Sciatic nerve (tissue), 2 donors: Measurements from ENCODE around the gene AGBL5. TPM values are rescaled to one million over a fixed set of nuclear protein-coding genes. Genes with fewer than 3 reads are reported as not detected.
"Not testable (repeated sequence)": the region's sequence is repeated elsewhere in the genome, so short reads cannot be mapped to it uniquely, and the experiment has no call there.

Source experiments
- ATAC-seq: fragments of 200-7000 bp; cut with Tn5 transposase; one replicate; pipeline ENCODE4 v1.9.1; 2020; ENCODE audit warnings: mild to moderate bottlenecking, moderate library complexity
- DNase-seq: peaks from one replicate; pipeline ENCODE4 v3.0.0-alpha.2; 2020; ENCODE audit warnings: low spot score
- intact Hi-C: fragments of 100-400 bp; cut with DNase I; formaldehyde crosslinking; loops from one replicate; pipeline ENCODE4 v1.14.2; 2022
- total RNA-seq: library from RNA; stranded (reverse); fragmentation: NEBNext Ultra II Directional; extraction: Animal tissue kit (Norgen Biotek cat#: 25700); gene quantifications from one replicate; pipeline ENCODE4 v1.2.1, GENCODE V29; 2021
- donor health status: DM: no; HTN: no; CAD: no.
- donor health status: DM: no; HTN: no; CAD: no.

AGBL5 gene
- total RNA-seq, 1 donor from 2014 or later = 16.3 TPM

DNA sequence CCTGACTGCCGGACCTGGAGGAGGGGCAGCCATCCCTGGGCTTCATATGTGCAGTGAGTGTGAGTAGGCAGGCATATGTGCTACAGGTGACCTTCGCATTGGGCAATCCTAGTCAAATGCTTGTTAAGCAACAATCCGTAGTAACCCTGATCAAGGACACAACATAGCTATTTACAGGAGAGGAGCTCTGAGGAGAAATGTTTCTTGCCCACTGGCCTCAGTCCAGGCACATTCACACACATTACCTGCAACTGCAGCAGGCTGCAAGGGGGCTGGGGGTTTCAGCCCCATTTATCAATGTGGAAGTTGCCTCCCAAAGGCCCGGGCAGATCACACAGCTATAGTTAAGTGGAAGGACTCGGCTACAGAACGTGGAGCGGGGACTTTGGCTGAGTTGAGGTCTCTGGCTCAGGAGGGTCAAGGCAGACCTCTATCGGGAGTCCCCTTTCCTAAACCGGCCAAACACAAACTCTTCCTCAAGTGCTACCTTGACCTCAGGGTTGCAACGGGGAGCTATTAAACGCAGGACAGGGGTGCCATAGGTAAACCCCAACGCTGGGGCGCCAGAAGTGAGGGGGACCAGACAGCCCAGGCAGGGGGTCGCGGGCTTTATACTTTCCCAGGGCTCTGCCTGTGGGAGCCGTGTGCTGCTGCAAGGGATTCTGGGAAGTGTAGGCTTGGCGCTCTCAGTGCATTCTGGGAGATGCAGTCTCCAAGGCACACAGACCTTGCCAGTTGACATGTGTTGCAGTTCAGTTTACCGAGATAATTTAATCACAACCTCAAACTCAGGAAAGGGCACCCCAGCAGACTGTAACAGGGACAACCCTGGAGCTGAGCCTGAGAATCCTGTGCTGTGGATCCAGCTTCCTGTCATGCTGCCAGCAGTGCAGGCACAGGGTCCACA lies 44.5 kb downstream of the AGBL5 start:
- ATAC-seq (peak; percentile 88), DNase-seq (no peak)
- intact Hi-C loops = loop anchor here (10.0 kb wide), 1 partner anchor 189 kb away; the partner anchor contains the start of gene TRIM54

DNA sequence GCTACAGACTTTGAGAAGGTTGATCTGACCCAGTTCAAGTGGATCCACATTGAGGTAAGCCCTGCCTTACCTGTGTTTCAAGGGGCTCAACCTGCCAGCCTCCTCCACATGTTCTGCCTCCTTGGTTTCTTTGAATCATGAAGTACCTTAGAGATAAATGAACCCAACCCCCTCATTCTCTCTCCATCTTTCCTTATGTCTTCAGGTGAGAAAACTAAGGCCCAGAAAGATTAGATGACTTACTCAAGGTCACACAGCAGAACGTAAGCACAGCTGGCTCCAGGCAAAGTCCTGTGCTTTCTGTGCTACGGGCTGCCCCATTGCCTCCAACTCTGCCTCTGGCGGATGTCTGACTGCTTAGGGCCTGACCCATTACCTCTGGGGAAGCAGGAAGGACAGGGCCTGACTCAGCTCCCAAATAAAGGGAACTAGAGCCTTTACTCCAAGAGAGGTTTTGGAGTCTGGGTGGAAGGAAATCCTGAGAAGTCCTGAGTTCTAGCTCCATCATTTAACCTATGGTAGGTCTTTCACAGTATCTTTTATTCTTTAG lies 45.4 kb downstream of the AGBL5 start:
- ATAC-seq = no peak
- DNase-seq = no peak
- intact Hi-C loops = loop anchor here (10.0 kb wide), 1 partner anchor 188 kb away; the partner anchor contains the start of gene TRIM54

GRCh38 chr2:27097341-27097740 lies 45.9 kb downstream of the AGBL5 start:
- DNase-seq = no peak
- no peak for ATAC-seq
- intact Hi-C loops = loop anchor here (10.0 kb wide), 1 partner anchor 187 kb away; the partner anchor contains the start of gene TRIM54

- ATAC-seq = no peak
- intact Hi-C loops = loop anchor here (10.0 kb wide), 1 partner anchor 185 kb away; the partner anchor contains the start of gene TRIM54
- DNase-seq = no peak
These were observed 48.0 kb downstream of the AGBL5 start for GRCh38 chr2:27099334-27099955.

- ATAC-seq (no peak), DNase-seq (no peak)
- intact Hi-C loops = no loop called here
These were observed 48.6 kb downstream of the AGBL5 start for GRCh38 chr2:27100036-27100435.

DNA sequence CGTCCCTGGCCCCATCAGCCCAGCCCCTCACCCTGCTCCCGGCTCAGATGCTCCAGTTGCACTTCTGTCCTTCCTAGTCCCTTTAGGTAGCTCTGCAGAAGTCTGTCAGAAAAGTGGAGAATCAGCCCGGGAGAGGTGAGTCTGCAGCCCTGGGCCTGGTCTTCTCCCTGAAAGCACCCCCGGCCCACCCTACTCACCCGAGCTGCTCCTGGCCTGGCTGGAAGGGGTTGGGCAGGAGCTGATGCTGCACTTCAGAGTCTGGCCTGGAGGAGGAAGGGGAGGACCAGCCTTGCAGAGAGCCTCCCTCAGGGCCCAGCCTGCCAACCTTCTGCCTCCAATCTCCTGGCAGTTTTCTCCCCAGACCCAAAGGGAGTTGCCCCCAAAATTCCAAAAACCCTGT lies 50.9 kb downstream of the AGBL5 start:
- ATAC-seq = no peak
- intact Hi-C loops = no loop called here
- DNase-seq = no peak

- DNase-seq = no peak
- ATAC-seq = no peak
- intact Hi-C loops = no loop called here
These were observed 54.5 kb downstream of the AGBL5 start for GRCh38 chr2:27105981-27106380.

GRCh38 chr2:27108221-27108620 lies 56.8 kb downstream of the AGBL5 start:
- DNase-seq = no peak
- ATAC-seq = no peak
- intact Hi-C loops = no loop called here

DNA sequence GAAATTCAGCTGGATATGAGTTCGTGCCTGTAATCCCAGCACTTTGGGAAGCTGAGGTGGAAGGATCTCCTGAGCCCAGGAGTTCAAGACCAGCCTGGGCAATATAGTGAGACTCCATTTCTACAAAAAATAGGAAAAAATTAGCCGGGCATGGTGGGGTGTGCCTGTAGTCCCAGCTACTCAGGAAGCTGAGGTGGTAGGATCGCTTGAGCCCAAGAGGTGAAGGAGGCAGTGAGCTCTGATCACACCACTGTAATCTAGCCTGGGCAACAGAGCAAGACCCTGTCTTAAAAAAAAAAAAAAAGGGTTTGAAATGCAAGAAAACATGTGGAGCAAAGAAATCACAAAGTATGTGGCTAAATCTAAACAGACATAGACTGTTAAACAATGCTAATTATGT lies 57.6 kb downstream of the AGBL5 start:
- intact Hi-C loops = no loop called here
- no peak for DNase-seq
- ATAC-seq = no peak

GRCh38 chr2:27110603-27111352 lies 59.3 kb downstream of the AGBL5 start:
- DNase-seq, ATAC-seq, intact Hi-C loops: not testable (repeated sequence)

DNA sequence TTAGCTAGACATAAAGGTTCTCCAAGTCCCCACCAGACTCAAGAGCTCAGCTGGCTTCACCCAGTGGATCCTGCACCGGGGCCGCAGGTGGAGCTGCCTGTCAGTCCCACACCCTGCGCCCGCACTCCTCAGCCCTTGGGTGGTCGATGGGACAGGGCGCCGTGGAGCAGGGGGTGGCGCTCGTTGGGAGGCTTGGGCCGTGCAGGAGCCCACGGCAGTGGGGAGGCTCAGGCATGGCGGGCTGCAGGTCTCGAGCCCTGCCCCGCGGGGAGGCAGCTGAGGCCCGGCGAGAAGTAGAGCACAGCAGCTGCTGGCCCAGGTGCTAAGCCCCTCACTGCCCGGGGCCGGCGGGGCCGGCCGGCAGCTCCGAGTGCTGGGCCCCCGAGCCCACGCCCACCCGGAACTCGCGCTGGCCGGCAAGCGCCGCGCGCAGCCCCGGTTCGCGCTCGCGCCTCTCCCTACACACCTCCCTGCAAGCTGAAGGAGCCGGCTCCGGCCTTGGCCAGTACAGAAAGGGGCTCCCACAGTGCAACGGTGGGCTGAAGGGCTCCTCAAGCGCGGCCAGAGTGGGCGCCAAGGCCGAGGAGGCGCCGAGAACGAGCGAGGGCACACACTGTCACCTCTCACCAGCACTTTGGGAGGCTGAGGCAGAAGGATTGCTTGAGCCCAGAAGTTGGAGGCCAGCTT lies 60.1 kb downstream of the AGBL5 start:
- DNase-seq, ATAC-seq, intact Hi-C loops: not testable (repeated sequence)

DNA sequence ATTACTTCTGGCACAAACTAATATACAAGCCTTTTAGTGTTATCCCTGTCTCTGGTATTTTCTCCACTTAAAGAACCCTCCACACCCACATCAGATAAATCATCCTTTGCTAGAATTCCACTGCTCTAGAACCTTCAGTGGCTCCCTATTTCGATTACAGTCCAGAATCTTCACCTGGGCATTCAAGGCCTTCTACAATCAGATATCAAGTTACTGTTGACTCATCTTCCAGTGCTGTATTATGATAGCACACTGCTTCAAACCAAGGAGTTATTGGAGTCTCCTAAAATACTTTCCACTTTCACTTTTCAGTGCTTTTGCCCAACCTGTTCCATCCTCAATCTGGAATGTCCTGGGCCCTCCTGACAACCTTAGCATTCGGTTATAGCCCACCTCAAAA lies 64.1 kb downstream of the AGBL5 start:
- intact Hi-C loops = no loop called here
- ATAC-seq = no peak
- no peak for DNase-seq

- ATAC-seq = peak; percentile 14
- intact Hi-C loops = no loop called here
- DNase-seq = no peak
These were observed 66.6 kb downstream of the AGBL5 start for GRCh38 chr2:27117995-27118524.

DNA sequence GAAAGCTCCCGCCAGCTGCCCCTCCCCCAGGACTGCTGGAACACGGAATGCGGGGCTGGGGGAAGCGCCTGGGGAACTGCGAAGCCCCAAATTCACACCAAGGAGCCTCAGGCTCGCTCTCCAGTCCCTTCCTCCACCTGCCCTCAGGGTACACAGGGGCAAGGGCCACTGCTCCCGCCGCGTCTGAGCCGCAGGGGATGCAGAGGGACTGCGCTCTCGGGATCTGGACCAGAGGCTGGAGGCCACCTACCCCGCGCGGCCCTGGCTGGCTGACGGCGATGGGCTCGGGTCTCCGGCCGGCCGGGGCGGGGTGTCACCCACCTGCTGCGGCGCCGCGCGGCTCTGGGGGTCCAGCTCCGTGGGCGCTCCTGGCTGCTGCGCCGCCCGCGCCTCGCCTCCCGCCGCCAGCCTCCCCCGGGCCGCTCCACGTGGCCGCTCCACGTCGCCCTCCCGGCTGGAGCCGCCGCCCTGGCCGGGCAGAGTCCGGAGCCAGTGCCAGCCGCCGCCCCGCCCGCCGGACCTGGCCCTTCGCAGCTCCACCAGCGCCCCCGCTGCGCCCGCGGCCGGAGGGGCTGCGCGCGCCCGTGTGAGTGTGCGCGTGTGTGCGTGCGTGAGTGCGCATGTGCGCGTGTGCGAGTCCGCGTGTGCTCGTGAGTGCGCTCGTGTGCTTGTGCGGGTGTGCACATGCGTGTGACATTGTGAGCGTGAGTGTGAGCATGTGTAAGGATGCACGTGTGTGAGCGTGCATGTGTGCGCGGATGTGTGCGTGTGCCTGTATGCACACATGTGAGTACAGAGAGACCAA lies 67.3 kb downstream of the AGBL5 start, which contains the start of gene CGREF1:
Gene CGREF1 (minus strand): TSS at position 604 of the 805 bp plus-strand sequence. CDS start 14,762 bp downstream, outside the sequence.
- DNase-seq = no peak
- peak; percentile 35 for ATAC-seq
- intact Hi-C loops = no loop called here

- intact Hi-C loops, ATAC-seq, DNase-seq: not testable (repeated sequence)
These were observed 67.8 kb downstream of the AGBL5 start for GRCh38 chr2:27119330-27119670.
